Left lung (tissue), 10 donors: ENCODE results near the gene TPBG. TPM values are rescaled to one million over a fixed set of nuclear protein-coding genes. Genes with fewer than 3 reads are reported as not detected.

Source experiments
- ATAC-seq: fragments of 200-7000 bp; cut with Tn5 transposase; one replicate; pipeline ENCODE4 v1.9.1; 2020; ENCODE audit warnings: moderate library complexity
- DNase-seq, 4 donors: peaks; one replicate each; pipeline ENCODE4 v3.0.0-alpha.2; 2013 to 2020
- H3K27ac ChIP-seq, 2 donors: fragments of 200-600 bp; sonication (generic) in 1 of 2; one replicate each; pipeline versions ENCODE4 v1.5.0 to v1.8.0; 2020 to 2021
- H3K27me3 ChIP-seq, 2 donors: fragments of 200-600 bp; sonication (generic) in 1 of 2; one replicate each; pipeline versions ENCODE4 v1.5.0 to v1.8.0; 2020 to 2021
- H3K36me3 ChIP-seq, 2 donors: fragments of 200-600 bp; sonication (generic) in 1 of 2; one replicate each; pipeline versions ENCODE4 v1.5.0 to v1.8.0; 2020 to 2021
- H3K4me1 ChIP-seq, 2 donors: fragments of 200-600 bp; one replicate each; pipeline ENCODE4 v1.8.0; 2021
- H3K4me3 ChIP-seq, 2 donors: fragments of 200-600 bp; sonication (generic) in 1 of 2; one replicate each; pipeline versions ENCODE4 v1.5.0 to v1.8.0; 2020 to 2021; ENCODE audit warnings: mild to moderate bottlenecking in 1 of 2
- H3K9me3 ChIP-seq, 2 donors: fragments of 200-600 bp; sonication (generic) in 1 of 2; one replicate each; pipeline versions ENCODE4 v1.5.0 to v1.8.0; 2020 to 2021
- intact Hi-C, 2 donors: fragments of 100-400 bp; cut with DNase I; formaldehyde crosslinking; loops; one replicate each; pipeline versions ENCODE4 v1.11.2 to v1.14.2; 2022
- polyA plus RNA-seq, 6 donors: library from polyadenylated mRNA; unstranded; fragments of 120-200 nt; gene quantifications; one replicate each; pipeline ENCODE4 v1.2.1, GENCODE V29; 2013; ENCODE audit not compliant: insufficient read length in 6 of 6
- total RNA-seq, 2 donors: library from RNA; stranded (reverse); fragmentation: NEBNext Ultra II Directional; extraction: Animal tissue kit (Norgen Biotek cat#: 25700); gene quantifications; one replicate each; pipeline ENCODE4 v1.2.1, GENCODE V29; 2021
- TF ChIP-seq, protein P1 (sequence below), 2 donors: fragments of 200-600 bp; sonication (generic) in 1 of 2; IDR thresholded peaks; one replicate each; pipeline versions ENCODE4 v1.5.0 to v1.8.0; 2021; ENCODE audit warnings: antibody characterized with exemption in 2 of 2
- donor health status: DM: no; HTN: yes; CAD: no.
- donor health status: DM: no; HTN: no; CAD: no.

TPBG gene
- total and polyA plus RNA-seq, 8 donors: 5.1 to 19.3 (median 6.9) TPM

DNA sequence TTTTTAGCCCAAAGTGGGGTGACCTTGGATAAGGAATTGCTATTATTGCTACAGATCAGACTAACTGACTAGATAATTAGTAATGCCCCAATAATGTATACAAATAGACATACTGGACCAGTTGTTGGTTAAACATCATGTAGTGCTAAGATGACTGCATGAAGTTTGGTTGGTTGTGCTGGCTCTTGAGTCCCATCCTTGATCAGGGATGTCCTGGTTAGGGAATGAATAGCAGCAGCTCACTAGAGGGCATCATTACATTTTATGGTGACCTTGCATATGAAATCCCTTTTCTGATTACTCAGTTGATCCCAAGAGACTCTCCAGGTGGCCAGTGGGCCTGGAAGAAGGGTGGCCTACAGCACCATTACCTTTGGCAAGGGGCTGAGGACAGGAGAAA, 10.9 kb downstream of the TPBG start:
- DNase-seq: no peak
- no peaks in the 10 kb centered on the region for H3K36me3 ChIP-seq
- H3K9me3 ChIP-seq: peaks cover 0 to 7% of the 10 kb centered on the region in 2 donors
- no peak overlapping the region for H3K27ac ChIP-seq
- intact Hi-C loops: no loop called here
- no peaks in the 10 kb centered on the region for H3K4me1 ChIP-seq
- peaks cover 0 to 4% of the 10 kb centered on the region in 2 donors for H3K27me3 ChIP-seq
- no peak overlapping the region for H3K4me3 ChIP-seq
- TF ChIP-seq, protein P1, sequence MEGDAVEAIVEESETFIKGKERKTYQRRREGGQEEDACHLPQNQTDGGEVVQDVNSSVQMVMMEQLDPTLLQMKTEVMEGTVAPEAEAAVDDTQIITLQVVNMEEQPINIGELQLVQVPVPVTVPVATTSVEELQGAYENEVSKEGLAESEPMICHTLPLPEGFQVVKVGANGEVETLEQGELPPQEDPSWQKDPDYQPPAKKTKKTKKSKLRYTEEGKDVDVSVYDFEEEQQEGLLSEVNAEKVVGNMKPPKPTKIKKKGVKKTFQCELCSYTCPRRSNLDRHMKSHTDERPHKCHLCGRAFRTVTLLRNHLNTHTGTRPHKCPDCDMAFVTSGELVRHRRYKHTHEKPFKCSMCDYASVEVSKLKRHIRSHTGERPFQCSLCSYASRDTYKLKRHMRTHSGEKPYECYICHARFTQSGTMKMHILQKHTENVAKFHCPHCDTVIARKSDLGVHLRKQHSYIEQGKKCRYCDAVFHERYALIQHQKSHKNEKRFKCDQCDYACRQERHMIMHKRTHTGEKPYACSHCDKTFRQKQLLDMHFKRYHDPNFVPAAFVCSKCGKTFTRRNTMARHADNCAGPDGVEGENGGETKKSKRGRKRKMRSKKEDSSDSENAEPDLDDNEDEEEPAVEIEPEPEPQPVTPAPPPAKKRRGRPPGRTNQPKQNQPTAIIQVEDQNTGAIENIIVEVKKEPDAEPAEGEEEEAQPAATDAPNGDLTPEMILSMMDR (IDR thresholded peaks at IDR 0.05): no peak
- no peak for ATAC-seq

DNA sequence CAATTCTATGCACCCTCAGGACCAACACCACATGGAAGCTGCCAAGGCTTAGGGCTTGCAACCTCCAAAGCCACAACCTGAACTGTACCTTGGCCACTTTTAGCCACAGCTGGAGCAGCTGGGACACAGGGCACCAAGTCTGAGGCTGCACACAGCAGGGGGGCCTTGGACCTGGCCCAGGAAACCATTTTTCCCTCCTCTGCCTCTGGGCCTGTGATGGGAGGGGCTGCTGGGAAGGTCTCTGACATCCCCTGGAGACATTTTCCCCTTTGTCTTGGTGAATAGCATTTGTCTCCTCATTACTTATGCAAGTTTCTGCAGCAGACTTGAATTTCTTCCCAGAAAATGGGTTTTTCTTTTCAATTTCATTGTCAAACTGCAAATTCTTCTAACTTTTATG, 13.0 kb downstream of the TPBG start:
- DNase-seq: no peak
- Histone ChIP-seq H3K27ac (no peak overlapping the region), H3K36me3 (no peaks in the 10 kb centered on the region), H3K4me1 (no peaks in the 10 kb centered on the region), H3K4me3 (no peak overlapping the region), H3K9me3 (peaks cover 0 to 7% of the 10 kb centered on the region in 2 donors), H3K27me3 (no peaks in the 10 kb centered on the region)
- intact Hi-C loops: no loop called here
- ATAC-seq: no peak
- TF ChIP-seq, protein P1 (IDR thresholded peaks at IDR 0.05): no peak

DNA sequence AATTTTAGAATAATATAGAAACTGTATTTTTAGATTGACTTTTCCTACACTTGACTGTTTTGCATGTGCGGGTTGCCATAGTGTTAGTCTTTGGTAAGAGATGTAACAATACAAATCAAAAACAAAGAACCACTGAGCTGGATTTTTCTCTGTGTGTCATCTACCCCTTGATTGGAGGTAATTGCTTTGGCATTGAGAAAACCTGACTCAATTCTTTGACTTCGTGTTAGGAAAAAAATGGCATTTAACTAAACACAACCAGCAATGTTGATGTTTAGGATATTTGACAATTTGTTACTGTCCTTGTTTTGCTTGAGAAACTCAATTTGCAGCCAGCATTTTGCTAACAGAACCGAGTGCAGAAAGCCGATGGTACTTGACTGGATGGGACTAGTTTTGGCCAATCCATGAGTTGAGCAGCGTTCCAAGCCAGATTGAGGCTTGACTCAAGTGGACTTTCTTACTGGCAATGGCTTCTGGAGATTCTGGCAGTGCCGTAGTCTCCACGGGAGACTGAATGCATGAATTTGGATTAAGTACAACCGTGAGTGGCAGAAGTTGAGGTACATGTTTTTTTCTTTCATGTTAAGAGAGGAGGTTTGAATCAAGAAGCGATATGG, 17.1 kb downstream of the TPBG start:
- TF ChIP-seq, protein P1 (IDR thresholded peaks at IDR 0.05): no peak
- Histone ChIP-seq H3K4me1 (no peaks in the 10 kb centered on the region), H3K27ac (no peak overlapping the region)

DNA sequence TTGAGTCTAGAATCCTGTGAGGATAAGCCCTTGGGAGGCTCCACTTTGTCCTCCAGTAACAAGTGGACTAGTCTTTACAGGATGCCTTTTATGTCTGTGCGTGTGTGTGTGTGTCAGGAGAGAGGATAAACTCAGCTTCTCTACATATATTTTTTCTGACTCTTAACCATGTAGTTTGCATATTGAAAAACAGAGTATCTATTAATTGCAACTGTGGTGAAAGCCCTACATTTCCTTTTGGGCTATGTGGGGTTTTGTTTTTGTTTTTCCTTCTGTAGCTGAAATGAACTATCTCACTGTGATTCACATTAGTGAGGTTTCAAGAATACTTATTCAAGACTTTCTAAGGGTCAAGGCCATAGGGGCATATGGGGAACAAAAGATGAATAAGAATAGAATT, 17.7 kb downstream of the TPBG start:
- Histone ChIP-seq H3K27me3 (no peaks in the 10 kb centered on the region), H3K4me1 (no peaks in the 10 kb centered on the region), H3K27ac (no peak overlapping the region), H3K9me3 (peaks cover 0 to 3% of the 10 kb centered on the region in 2 donors), H3K36me3 (no peaks in the 10 kb centered on the region), H3K4me3 (no peak overlapping the region)
- TF ChIP-seq, protein P1 (IDR thresholded peaks at IDR 0.05): no peak
- DNase-seq (no peak), ATAC-seq (no peak)
- intact Hi-C loops: no loop called here

More for the DNA sequence above, 17.1 kb downstream of the TPBG start:
- no peak for ATAC-seq
- Histone ChIP-seq H3K36me3 (no peaks in the 10 kb centered on the region), H3K27me3 (no peaks in the 10 kb centered on the region), H3K4me3 (no peak overlapping the region), H3K9me3 (peaks cover 0 to 7% of the 10 kb centered on the region in 2 donors)
- intact Hi-C loops: no loop called here
- DNase-seq: no peak

DNA sequence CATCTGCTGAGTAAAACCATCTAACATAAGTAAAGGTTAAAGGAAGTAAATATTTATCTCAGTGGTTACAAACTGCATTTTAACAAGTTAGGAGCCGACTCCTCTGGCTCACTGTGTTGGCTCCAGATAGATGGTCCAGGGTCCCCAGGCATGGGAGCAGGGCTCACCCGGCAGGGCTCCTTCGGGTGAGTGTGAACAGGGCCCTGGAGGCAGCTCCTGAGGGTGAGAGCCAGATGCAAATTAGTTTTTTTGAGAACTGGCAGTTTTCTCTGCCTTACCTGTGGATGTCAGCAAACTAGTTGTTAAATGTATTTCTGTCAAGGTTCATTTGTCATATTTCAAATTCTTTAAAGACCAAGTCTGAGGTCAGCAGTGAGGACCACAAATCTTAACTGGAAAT, 21.5 kb downstream of the TPBG start:
- intact Hi-C loops: no loop called here
- H3K9me3 ChIP-seq: no peaks in the 10 kb centered on the region
- no peak for ATAC-seq
- TF ChIP-seq, protein P1 (IDR thresholded peaks at IDR 0.05): no peak
- H3K27ac ChIP-seq: no peak overlapping the region
- H3K4me3 ChIP-seq: no peak overlapping the region
- H3K36me3 ChIP-seq: no peaks in the 10 kb centered on the region
- DNase-seq: no peak
- no peaks in the 10 kb centered on the region for H3K27me3 ChIP-seq
- H3K4me1 ChIP-seq: no peaks in the 10 kb centered on the region
